OCI-LY7 (cell line): Measurements from ENCODE around the gene TBCCD1. TPM values are rescaled to one million over a fixed set of nuclear protein-coding genes. Genes with fewer than 3 reads are reported as not detected.

Source experiments
- BruUV-seq: library from RNA; stranded (reverse); fragments of 400-500 nt; replicated peaks from 2 replicates; lab custom pipeline; 2021; lab: Mats Ljungman, UMichigan
- CTCF ChIA-PET: fragments of 300-600 bp; sonication (Branson Sonifier 250); formaldehyde crosslinking; loops from one replicate; lab custom pipeline; 2022; ENCODE audit warnings: antibody characterized with exemption; ENCODE audit not compliant: unreplicated experiment; lab: Charles Lee
- POLR2A ChIA-PET: fragments of 300-600 bp; sonication (Branson Sonifier 250); formaldehyde crosslinking; loops from one replicate; lab custom pipeline; 2022; ENCODE audit warnings: antibody characterized with exemption; lab: Charles Lee
- DNase-seq: peaks from one replicate; pipeline ENCODE4 v3.0.0-alpha.2; 2015; ENCODE audit warnings: low spot score
- H2AFZ ChIP-seq: fragments of 200-600 bp; sonication (generic), shearing (Covaris generic); 2 replicates; pipeline ENCODE4 v1.6.1; 2014; ENCODE audit warnings: mild to moderate bottlenecking, antibody characterized with exemption, low read length, moderate library complexity
- H3K27ac ChIP-seq: fragments of 200-600 bp; sonication (generic); 2 replicates; pipeline ENCODE4 v1.5.1; 2014; ENCODE audit warnings: mixed run types, low read depth, mild to moderate bottlenecking, moderate library complexity, low read length, inconsistent platforms; ENCODE audit not compliant: poor library complexity, severe bottlenecking
- H3K36me3 ChIP-seq: fragments of 200-600 bp; sonication (generic); 2 replicates; pipeline ENCODE4 v1.6.1; 2014; ENCODE audit warnings: mild to moderate bottlenecking, antibody characterized with exemption, low read length, moderate library complexity, mixed read lengths; ENCODE audit not compliant: insufficient read depth
- H3K4me1 ChIP-seq: fragments of 200-600 bp; sonication (generic); 2 replicates; pipeline ENCODE4 v1.5.1; 2014; ENCODE audit warnings: mild to moderate bottlenecking, low read length; ENCODE audit not compliant: insufficient read depth, poor library complexity, severe bottlenecking
- H3K4me2 ChIP-seq: fragments of 200-600 bp; sonication (generic); 2 replicates; pipeline ENCODE4 v1.6.1; 2014; ENCODE audit warnings: mild to moderate bottlenecking, low read length
- H3K4me3 ChIP-seq: fragments of 200-600 bp; sonication (generic); 2 replicates; pipeline ENCODE4 v1.5.1; 2014; ENCODE audit warnings: mild to moderate bottlenecking, low read depth, low read length; ENCODE audit not compliant: poor library complexity, severe bottlenecking
- H3K79me2 ChIP-seq: fragments of 200-600 bp; sonication (generic); 2 replicates; pipeline ENCODE4 v1.6.1; 2016; ENCODE audit warnings: low read depth, mild to moderate bottlenecking, low read length, moderate library complexity, mixed read lengths; ENCODE audit not compliant: insufficient read depth
- H3K9me2 ChIP-seq: fragments of 200-600 bp; sonication (generic); 2 replicates; pipeline ENCODE4 v1.6.1; 2016; ENCODE audit warnings: mild to moderate bottlenecking, low read length, mixed read lengths; ENCODE audit not compliant: insufficient read depth
- H3K9me3 ChIP-seq: fragments of 200-600 bp; sonication (generic); 2 replicates; pipeline ENCODE4 v1.6.1; 2014; ENCODE audit warnings: mild to moderate bottlenecking, mixed run types, low read length, mixed read lengths
- H4K20me1 ChIP-seq: fragments of 200-600 bp; sonication (generic); 2 replicates; pipeline ENCODE4 v1.6.1; 2014; ENCODE audit warnings: mild to moderate bottlenecking, antibody characterized with exemption, low read length, moderate library complexity, mixed read lengths; ENCODE audit not compliant: insufficient read depth
- CTCF ChIP-seq: fragments of 200-600 bp; sonication (generic); conservative IDR thresholded peaks from 2 replicates; pipeline ENCODE4 v1.5.1; 2014; ENCODE audit warnings: mild to moderate bottlenecking, antibody characterized with exemption, low read length, moderate library complexity, mixed read lengths
- EZH2phosphoT487 ChIP-seq: fragments of 200-600 bp; sonication (generic); IDR thresholded peaks from 2 replicates; pipeline ENCODE4 v1.6.1; 2018; ENCODE audit warnings: low read depth, borderline replicate concordance, mild to moderate bottlenecking, mixed run types, antibody characterized with exemption, low read length, moderate library complexity, mixed read lengths
- intact Hi-C: fragments of 100-400 bp; cut with micrococcal nuclease; formaldehyde crosslinking; loops from one replicate; pipeline ENCODE4 v1.10.0; 2022; ENCODE audit not compliant: unreplicated experiment
- total RNA-seq, 2 experiments: library from RNA; depleted of rRNA in 1 of 2; stranded (reverse); fragments of >200 nt in 1 of 2; shearing (Covaris generic) in 1 of 2; gene quantifications; 2 replicates each; pipeline ENCODE4 v1.2.3, GENCODE V29; 2014 to 2022

The TBCCD1 gene
- total RNA-seq, 2 experiments from 2014 or later, result 21.9 to 27.0 TPM

GRCh38 chr3:186551387-186551786 lies 15.8 kb downstream of the TBCCD1 start:
- intact Hi-C loops, result no loop called here
- CTCF ChIA-PET, result no interaction called here
- no peaks in the 10 kb centered on the region for H3K79me2 ChIP-seq

GRCh38 chr3:186549497-186549896 lies 17.6 kb downstream of the TBCCD1 start:
- H3K79me2 ChIP-seq, result no peaks in the 10 kb centered on the region
- H3K4me2 ChIP-seq, result no peak overlapping the region
- H3K36me3 ChIP-seq, result peaks cover 73% of the 10 kb centered on the region
- no peak for DNase-seq
- ChIA-PET CTCF (no interaction called here), POLR2A (interaction anchor here (0.7 to 0.9 kb wide), 2 partner anchors 19 to 1374 kb away, joined by 3 read pairs; no protein-coding TSS in a partner anchor)
- no peaks in the 10 kb centered on the region for H3K9me2 ChIP-seq
- no peaks in the 10 kb centered on the region for H3K4me1 ChIP-seq
- no peaks in the 10 kb centered on the region for H4K20me1 ChIP-seq
- no TSS peak for BruUV-seq
- no peak overlapping the region for H3K27ac ChIP-seq
- intact Hi-C loops, result no loop called here
- no peaks in the 10 kb centered on the region for H3K9me3 ChIP-seq
- H2AFZ ChIP-seq, result no peak overlapping the region
- no peak overlapping the region for H3K4me3 ChIP-seq
- TF ChIP-seq EZH2phosphoT487 (no peak), CTCF (no peak)

More at GRCh38 chr3:186551387-186551786, 15.8 kb downstream of the TBCCD1 start:
- DNase-seq, result no peak
- POLR2A ChIA-PET, result interaction anchor here (0.7 to 1.7 kb wide), 5 partner anchors 11 to 601 kb away, joined by 3 to 7 read pairs (median 3); no protein-coding TSS in a partner anchor
- Histone ChIP-seq H3K4me2 (no peak overlapping the region), H3K9me2 (no peaks in the 10 kb centered on the region), H3K4me3 (no peak overlapping the region), H3K4me1 (no peaks in the 10 kb centered on the region), H3K9me3 (no peaks in the 10 kb centered on the region), H4K20me1 (no peaks in the 10 kb centered on the region), H2AFZ (no peak overlapping the region), H3K36me3 (peaks cover 82% of the 10 kb centered on the region), H3K27ac (no peak overlapping the region)
- no TSS peak for BruUV-seq
- no peak for TF ChIP-seq EZH2phosphoT487
- no peak for TF ChIP-seq CTCF

GRCh38 chr3:186544281-186544680 lies 22.9 kb downstream of the TBCCD1 start, which contains the start of gene CRYGS:
Gene CRYGS (minus strand): TSS chr3:186544380. CDS start chr3:186544326, 54 bp downstream.
- BruUV-seq, result no TSS peak
- CTCF ChIA-PET, result no interaction called here
- DNase-seq, result no peak

More at GRCh38 chr3:186544281-186544680, 22.9 kb downstream of the TBCCD1 start, which contains the start of gene CRYGS:
- Histone ChIP-seq H3K4me1 (peaks cover 16% of the 10 kb centered on the region), H4K20me1 (no peaks in the 10 kb centered on the region), H3K4me3 (no peak within 1 kb of the TSS), H3K27ac (no peak within 1 kb of the TSS), H3K79me2 (no peaks in the 10 kb centered on the region), H3K36me3 (peaks cover 38% of the 10 kb centered on the region), H3K4me2 (0 out of 2 replicates have a peak within 1 kb of the TSS, but pooled peaks have one; percentile 7), H3K9me2 (no peaks in the 10 kb centered on the region), H2AFZ (no peak within 1 kb of the TSS), H3K9me3 (no peaks in the 10 kb centered on the region)
- no peak for TF ChIP-seq EZH2phosphoT487
- no peak for TF ChIP-seq CTCF
- intact Hi-C loops, result no loop called here
- POLR2A ChIA-PET, result interaction anchor here (0.6 to 1.3 kb wide), 2 partner anchors 8 to 326 kb away, joined by 4 to 5 read pairs; no protein-coding TSS in a partner anchor
